ENCODE measurements around the gene UNCX. TPM values are rescaled to one million over a fixed set of nuclear protein-coding genes. Genes with fewer than 3 reads are reported as not detected.

Gene UNCX
- total RNA-seq, 1 experiment from 2014 or later: not detected

- CTCF ChIA-PET: interaction anchor here (0.6 to 1.3 kb wide), 2 partner anchors 13 to 311 kb away, joined by 3 to 4 read pairs; no protein-coding TSS in a partner anchor
- Mint-ChIP-seq H3K4me1 (ENCODE audit: low read depth, unreplicated experiment) (no peaks in the 10 kb centered on the region), H3K4me3 (ENCODE audit: low read depth, unreplicated experiment) (no peak overlapping the region), H3K9me3 (ENCODE audit: low read depth, unreplicated experiment) (no peaks in the 10 kb centered on the region), H3K27ac (ENCODE audit: unreplicated experiment) (no peak overlapping the region), H3K27me3 (ENCODE audit: unreplicated experiment) (peaks cover 92% of the 10 kb centered on the region), H3K36me3 (ENCODE audit: insufficient read depth, unreplicated experiment) (no peaks in the 10 kb centered on the region)
- no peak for TF ChIP-seq CTCF (IDR thresholded peaks at IDR 0.05; ENCODE audit: unreplicated experiment)
- intact Hi-C loops (cut with micrococcal nuclease; ENCODE audit: unreplicated experiment): no loop called here
- DNase-seq: no peak
- no TSS peak for BruUV-seq (replicated peaks)
Observed at GRCh38 chr7:1234881-1235500, 2.3 kb downstream of the UNCX start.

GRCh38 chr7:1235501-1236131 is 2.9 kb downstream of the UNCX start:
- Mint-ChIP-seq H3K27me3 (ENCODE audit: unreplicated experiment) (peaks cover 92% of the 10 kb centered on the region), H3K4me1 (ENCODE audit: low read depth, unreplicated experiment) (no peaks in the 10 kb centered on the region), H3K9me3 (ENCODE audit: low read depth, unreplicated experiment) (no peaks in the 10 kb centered on the region), H3K27ac (ENCODE audit: unreplicated experiment) (no peak overlapping the region), H3K4me3 (ENCODE audit: low read depth, unreplicated experiment) (no peak overlapping the region), H3K36me3 (ENCODE audit: insufficient read depth, unreplicated experiment) (no peaks in the 10 kb centered on the region)
- CTCF ChIA-PET: interaction anchor here (0.6 kb wide), 1 partner anchor 312 kb away, joined by 3 read pairs; no protein-coding TSS in a partner anchor
- no peak for DNase-seq
- no TSS peak for BruUV-seq (replicated peaks)
- intact Hi-C loops (cut with micrococcal nuclease; ENCODE audit: unreplicated experiment): no loop called here
- no peak for TF ChIP-seq CTCF (IDR thresholded peaks at IDR 0.05; ENCODE audit: unreplicated experiment)

- no peak for TF ChIP-seq CTCF (IDR thresholded peaks at IDR 0.05; ENCODE audit: unreplicated experiment)
- peaks cover 92% of the 10 kb centered on the region for H3K27me3 Mint-ChIP-seq (ENCODE audit: unreplicated experiment)
- H3K27ac Mint-ChIP-seq (ENCODE audit: unreplicated experiment): no peak overlapping the region
- intact Hi-C loops (cut with micrococcal nuclease; ENCODE audit: unreplicated experiment): no loop called here
- H3K4me3 Mint-ChIP-seq (ENCODE audit: low read depth, unreplicated experiment): no peak overlapping the region
- no peaks in the 10 kb centered on the region for H3K4me1 Mint-ChIP-seq (ENCODE audit: low read depth, unreplicated experiment)
- CTCF ChIA-PET: no interaction called here
- H3K9me3 Mint-ChIP-seq (ENCODE audit: low read depth, unreplicated experiment): no peaks in the 10 kb centered on the region
- BruUV-seq (replicated peaks): no TSS peak
- no peak for DNase-seq
- no peaks in the 10 kb centered on the region for H3K36me3 Mint-ChIP-seq (ENCODE audit: insufficient read depth, unreplicated experiment)
Observed at GRCh38 chr7:1236132-1236661, 3.5 kb downstream of the UNCX start.

- no peak for TF ChIP-seq CTCF (IDR thresholded peaks at IDR 0.05; ENCODE audit: unreplicated experiment)
- intact Hi-C loops (cut with micrococcal nuclease; ENCODE audit: unreplicated experiment): no loop called here
- Mint-ChIP-seq H3K9me3 (ENCODE audit: low read depth, unreplicated experiment) (no peaks in the 10 kb centered on the region), H3K4me1 (ENCODE audit: low read depth, unreplicated experiment) (no peaks in the 10 kb centered on the region), H3K36me3 (ENCODE audit: insufficient read depth, unreplicated experiment) (no peaks in the 10 kb centered on the region), H3K27ac (ENCODE audit: unreplicated experiment) (no peak overlapping the region), H3K4me3 (ENCODE audit: low read depth, unreplicated experiment) (no peak overlapping the region), H3K27me3 (ENCODE audit: unreplicated experiment) (peaks cover 92% of the 10 kb centered on the region)
- CTCF ChIA-PET: no interaction called here
- DNase-seq: no peak
- BruUV-seq (replicated peaks): no TSS peak
Observed at GRCh38 chr7:1236831-1237701, 4.4 kb downstream of the UNCX start.
